NCI-H2196 (cell line): ENCODE measurements around the gene VWC2.

Source experiments
- DNase-seq: peaks from one replicate; lab custom pipeline; 2025; ENCODE audit not compliant: unreplicated experiment; lab: John Stamatoyannopoulos, UW

Gene VWC2

GRCh38 chr7:49783446-49783845 lies 10.0 kb downstream of the VWC2 start:
- no peak for DNase-seq

GRCh38 chr7:49787980-49788379 lies 14.5 kb downstream of the VWC2 start:
- no peak for DNase-seq

- DNase-seq = no peak
Observed at GRCh38 chr7:49788455-49789059, 15.1 kb downstream of the VWC2 start.

- no peak for DNase-seq
Observed at GRCh38 chr7:49789736-49790135, 16.3 kb downstream of the VWC2 start.

GRCh38 chr7:49790209-49790608 lies 16.8 kb downstream of the VWC2 start:
- no peak for DNase-seq

- DNase-seq = no peak
Observed at GRCh38 chr7:49791088-49791741, 17.8 kb downstream of the VWC2 start.

- DNase-seq = no peak
Observed at GRCh38 chr7:49797987-49798660, 24.7 kb downstream of the VWC2 start.

GRCh38 chr7:49800031-49800430 lies 26.6 kb downstream of the VWC2 start:
- DNase-seq = no peak

- no peak for DNase-seq
Observed at GRCh38 chr7:49802600-49802999, 29.2 kb downstream of the VWC2 start.

- no peak for DNase-seq
Observed at GRCh38 chr7:49803812-49804211, 30.4 kb downstream of the VWC2 start.

GRCh38 chr7:49805371-49806007 lies 32.1 kb downstream of the VWC2 start:
- no peak for DNase-seq

- no peak for DNase-seq
Observed at GRCh38 chr7:49812534-49812933, 39.1 kb downstream of the VWC2 start.

GRCh38 chr7:49817279-49817678 lies 43.8 kb downstream of the VWC2 start:
- no peak for DNase-seq

- DNase-seq = no peak
Observed at GRCh38 chr7:49821181-49821580, 47.7 kb downstream of the VWC2 start.

- DNase-seq = no peak
Observed at GRCh38 chr7:49822856-49823255, 49.4 kb downstream of the VWC2 start.

GRCh38 chr7:49823566-49823965 lies 50.1 kb downstream of the VWC2 start:
- DNase-seq = no peak

- DNase-seq = no peak
Observed at GRCh38 chr7:49839863-49840645, 66.6 kb downstream of the VWC2 start.

GRCh38 chr7:49840751-49841405 lies 67.4 kb downstream of the VWC2 start:
- DNase-seq = no peak

GRCh38 chr7:49845626-49846025 lies 72.2 kb downstream of the VWC2 start:
- no peak for DNase-seq

GRCh38 chr7:49848211-49848841 lies 74.9 kb downstream of the VWC2 start:
- no peak for DNase-seq
